Measurements from ENCODE around the gene IFT22. TPM values are rescaled to one million over a fixed set of nuclear protein-coding genes. Genes with fewer than 3 reads are reported as not detected.

The IFT22 gene
- total RNA-seq, 1 donor: 25.5 TPM

GRCh38 chr7:101342892-101343291 is 21.3 kb upstream of the IFT22 start:
- no peak for TF ChIP-seq CTCF (IDR thresholded peaks at IDR 0.05; ENCODE audit: insufficient read depth, low read depth, low read length)
- no peak for DNase-seq (ENCODE audit: low read depth)
- no peak overlapping the region for H3K4me3 ChIP-seq (ENCODE audit: low read depth, low read length)

GRCh38 chr7:101340379-101340778 is 18.8 kb upstream of the IFT22 start:
- no peak for TF ChIP-seq CTCF (IDR thresholded peaks at IDR 0.05; ENCODE audit: insufficient read depth, low read depth, low read length)
- DNase-seq (ENCODE audit: low read depth): no peak
- no peak overlapping the region for H3K4me3 ChIP-seq (ENCODE audit: low read depth, low read length)

- TF ChIP-seq CTCF (IDR thresholded peaks at IDR 0.05; ENCODE audit: insufficient read depth, low read depth, low read length): no peak
- DNase-seq (ENCODE audit: low read depth): no peak
- H3K4me3 ChIP-seq (ENCODE audit: low read depth, low read length): no peak overlapping the region
These were observed 12.3 kb upstream of the IFT22 start for GRCh38 chr7:101333912-101334311.

- no peak for DNase-seq (ENCODE audit: low read depth)
- TF ChIP-seq CTCF (IDR thresholded peaks at IDR 0.05; ENCODE audit: insufficient read depth, low read depth, low read length): no peak
- no peak overlapping the region for H3K4me3 ChIP-seq (ENCODE audit: low read depth, low read length)
These were observed 10.4 kb upstream of the IFT22 start for GRCh38 chr7:101332026-101332425.

GRCh38 chr7:101330011-101330484 is 8.4 kb upstream of the IFT22 start:
- no peak overlapping the region for H3K4me3 ChIP-seq (ENCODE audit: low read depth, low read length)
- DNase-seq (ENCODE audit: low read depth): no peak
- no peak for TF ChIP-seq CTCF (IDR thresholded peaks at IDR 0.05; ENCODE audit: insufficient read depth, low read depth, low read length)

GRCh38 chr7:101328159-101328558 is 6.5 kb upstream of the IFT22 start:
- no peak overlapping the region for H3K4me3 ChIP-seq (ENCODE audit: low read depth, low read length)
- no peak for DNase-seq (ENCODE audit: low read depth)
- no peak for TF ChIP-seq CTCF (IDR thresholded peaks at IDR 0.05; ENCODE audit: insufficient read depth, low read depth, low read length)

- DNase-seq (ENCODE audit: low read depth): no peak
These were observed 2.2 kb downstream of the IFT22 start for GRCh38 chr7:101319401-101319800.

More at GRCh38 chr7:101319401-101319800, 2.2 kb downstream of the IFT22 start:
- TF ChIP-seq CTCF (IDR thresholded peaks at IDR 0.05; ENCODE audit: insufficient read depth, low read depth, low read length): no peak
- H3K4me3 ChIP-seq (ENCODE audit: low read depth, low read length): no peak overlapping the region
